Measurements from ENCODE around the gene DBNDD2. TPM values are rescaled to one million over a fixed set of nuclear protein-coding genes. Genes with fewer than 3 reads are reported as not detected.

The DBNDD2 gene
- total RNA-seq, 1 donor from 2014 or later = 18.2 TPM

DNA sequence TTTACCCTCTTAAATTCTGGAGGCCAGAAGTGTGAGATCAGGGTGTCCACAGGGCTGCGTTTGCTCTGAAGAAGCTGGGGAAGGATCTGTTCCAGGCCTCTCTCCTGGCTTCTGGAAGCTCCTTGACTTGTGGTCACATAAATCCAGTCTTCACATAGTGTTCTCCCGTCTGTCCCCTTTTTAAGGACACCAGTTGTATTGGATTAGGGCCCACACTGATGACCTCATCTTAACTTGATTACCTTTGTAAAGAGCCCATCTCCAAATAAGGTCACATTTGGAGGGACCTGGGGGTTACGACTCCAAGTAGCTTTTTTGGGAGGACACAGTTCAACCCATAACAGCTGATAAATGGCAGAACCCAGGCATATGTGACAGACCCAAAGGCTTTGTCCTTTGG is 41.4 kb downstream of the DBNDD2 start:
- TF ChIP-seq CTCF (IDR thresholded peaks at IDR 0.05; ENCODE audit: insufficient read depth, low read length, severe bottlenecking) = no peak
- no peak for DNase-seq (ENCODE audit: low read depth)
- peaks cover 3% of the 10 kb centered on the region for H3K27me3 ChIP-seq (ENCODE audit: control insufficient read depth, insufficient read depth, low read length)
- FAIRE-seq = no peak
- no peaks in the 10 kb centered on the region for H3K36me3 ChIP-seq (ENCODE audit: control insufficient read depth, insufficient read depth, low read length)
- no peak overlapping the region for H3K4me3 ChIP-seq (ENCODE audit: low read depth, low read length)

DNA sequence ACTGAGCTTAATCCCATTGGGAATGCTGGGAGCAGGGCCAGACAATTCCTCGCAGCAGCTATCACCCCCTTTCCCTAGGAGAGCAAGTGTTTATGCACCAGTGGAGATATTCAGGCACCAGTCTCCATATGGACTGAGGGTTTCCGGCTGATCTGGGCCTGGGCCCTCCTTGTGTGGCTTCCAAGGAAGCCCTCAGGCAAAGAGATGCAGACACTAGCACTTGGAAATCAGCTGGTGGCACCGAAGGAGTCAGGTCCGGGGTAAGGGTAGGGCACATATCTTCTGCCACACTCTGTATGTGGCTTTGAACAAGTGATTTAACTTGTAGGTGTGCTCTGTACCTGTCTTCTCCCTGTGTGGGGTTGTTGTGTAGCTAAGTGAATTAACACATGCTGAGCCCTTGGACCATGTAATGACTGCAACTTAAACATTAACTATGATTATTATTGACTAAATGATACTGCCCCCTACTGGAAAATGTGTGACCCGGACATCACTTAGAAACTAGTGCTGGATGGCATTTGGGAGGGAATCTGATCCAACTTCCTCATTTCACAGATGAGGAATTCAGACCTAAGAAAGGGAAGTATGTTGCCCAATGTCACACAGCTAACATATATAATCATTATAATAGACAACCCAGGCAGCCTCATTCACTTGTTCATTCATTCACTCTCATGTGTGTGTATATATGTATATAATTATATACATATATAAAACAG is 42.2 kb downstream of the DBNDD2 start:
- FAIRE-seq (no peak), DNase-seq (ENCODE audit: low read depth) (peak; percentile 62)
- no peaks in the 10 kb centered on the region for H3K36me3 ChIP-seq (ENCODE audit: control insufficient read depth, insufficient read depth, low read length)
- TF ChIP-seq CTCF (IDR thresholded peaks at IDR 0.05; ENCODE audit: insufficient read depth, low read length, severe bottlenecking) = peak; percentile 47
- H3K4me3 ChIP-seq (ENCODE audit: low read depth, low read length) = no peak overlapping the region
- H3K27me3 ChIP-seq (ENCODE audit: control insufficient read depth, insufficient read depth, low read length) = peaks cover 3% of the 10 kb centered on the region

GRCh38 chr20:45452238-45452637 is 44.1 kb downstream of the DBNDD2 start:
- DNase-seq (ENCODE audit: low read depth) (no peak), FAIRE-seq (no peak)
- no peak for TF ChIP-seq CTCF (IDR thresholded peaks at IDR 0.05; ENCODE audit: insufficient read depth, low read length, severe bottlenecking)

DNA sequence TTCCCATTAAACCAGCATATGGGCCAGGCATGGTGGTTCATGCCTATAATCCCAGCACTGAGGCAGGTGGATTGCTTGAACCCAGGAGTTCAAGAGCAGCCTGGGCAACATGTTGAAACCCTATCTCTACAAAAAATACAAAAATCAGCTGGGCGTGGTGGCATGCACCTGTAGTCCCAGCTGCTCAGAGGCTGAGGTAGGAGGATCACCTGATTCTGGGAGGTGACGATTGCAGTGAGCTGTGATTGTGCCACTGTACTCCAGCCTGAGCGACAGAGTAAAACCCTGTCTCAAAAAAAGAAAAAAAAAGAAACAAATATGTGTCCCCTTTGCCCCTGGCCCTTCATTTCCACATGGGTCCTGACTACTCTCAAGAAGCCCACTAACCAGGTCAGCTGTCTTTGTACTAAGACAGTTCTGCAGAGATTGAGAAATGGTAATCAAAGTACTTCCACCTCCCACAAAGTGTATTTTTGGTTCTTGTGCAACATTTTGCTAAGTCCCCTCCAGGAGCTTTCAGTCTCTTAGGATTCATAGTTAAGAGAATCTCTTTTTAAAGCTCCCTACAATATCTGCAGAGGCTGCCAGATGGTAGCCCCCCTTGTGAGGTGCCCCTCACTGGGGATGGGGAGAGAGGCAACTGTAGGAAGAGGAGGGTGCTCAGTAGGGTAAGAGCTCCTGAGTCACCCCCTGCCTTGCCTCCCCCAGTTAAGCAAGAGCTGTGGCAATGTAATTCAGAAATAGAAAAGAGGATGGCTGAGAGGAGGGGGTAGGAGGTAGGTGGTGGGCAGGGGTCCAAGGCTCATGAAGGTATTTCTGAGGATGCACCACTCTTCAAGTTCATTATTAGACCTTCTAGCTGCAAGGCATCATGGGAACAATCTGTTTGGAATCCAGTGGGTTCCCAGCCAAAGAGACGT is 44.9 kb downstream of the DBNDD2 start:
- TF ChIP-seq CTCF (IDR thresholded peaks at IDR 0.05; ENCODE audit: insufficient read depth, low read length, severe bottlenecking) = no peak
- FAIRE-seq (no peak), DNase-seq (ENCODE audit: low read depth) (no peak)

More at GRCh38 chr20:45452238-45452637, 44.1 kb downstream of the DBNDD2 start:
- Histone ChIP-seq H3K27me3 (ENCODE audit: control insufficient read depth, insufficient read depth, low read length) (peaks cover 3% of the 10 kb centered on the region), H3K4me3 (ENCODE audit: low read depth, low read length) (no peak overlapping the region), H3K36me3 (ENCODE audit: control insufficient read depth, insufficient read depth, low read length) (no peaks in the 10 kb centered on the region)

DNA sequence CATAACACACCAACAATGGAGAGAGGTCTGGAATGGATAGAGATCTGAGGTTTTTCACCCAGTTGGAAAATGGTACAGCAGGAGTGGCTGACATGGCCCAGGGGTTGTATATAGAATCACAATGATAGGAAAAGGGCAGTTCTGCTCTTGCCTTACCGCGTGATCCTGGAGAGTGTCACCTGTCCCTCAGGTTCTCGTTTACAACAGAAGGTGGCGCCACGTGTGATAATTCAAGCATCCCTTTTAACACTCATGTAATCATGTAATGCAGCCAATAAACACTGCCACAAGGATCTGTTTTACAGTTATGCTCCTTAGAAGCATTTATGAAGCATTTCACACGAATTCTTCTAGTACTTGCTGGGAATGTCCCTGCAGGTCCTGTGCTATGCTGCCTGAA is 48.5 kb downstream of the DBNDD2 start:
- no peaks in the 10 kb centered on the region for H3K36me3 ChIP-seq (ENCODE audit: control insufficient read depth, insufficient read depth, low read length)
- H3K4me3 ChIP-seq (ENCODE audit: low read depth, low read length) = no peak overlapping the region
- peaks cover 5% of the 10 kb centered on the region for H3K27me3 ChIP-seq (ENCODE audit: control insufficient read depth, insufficient read depth, low read length)
- FAIRE-seq (no peak), DNase-seq (ENCODE audit: low read depth) (peak; percentile 56)
- TF ChIP-seq CTCF (IDR thresholded peaks at IDR 0.05; ENCODE audit: insufficient read depth, low read length, severe bottlenecking) = peak; percentile 59

More for the DNA sequence above, 44.9 kb downstream of the DBNDD2 start:
- Histone ChIP-seq H3K36me3 (ENCODE audit: control insufficient read depth, insufficient read depth, low read length) (no peaks in the 10 kb centered on the region), H3K4me3 (ENCODE audit: low read depth, low read length) (no peak overlapping the region), H3K27me3 (ENCODE audit: control insufficient read depth, insufficient read depth, low read length) (peaks cover 3% of the 10 kb centered on the region)
